HepG2 (cell line): Measurements from ENCODE around the gene VPS11. TPM values are rescaled to one million over a fixed set of nuclear protein-coding genes. Genes with fewer than 3 reads are reported as not detected.

ENCODE experiments used
- HINFP ChIP-seq: sonication (generic); formaldehyde crosslinking; IDR thresholded peaks from 2 replicates; pipeline ENCODE4 v1.4.0; 2020; ENCODE audit warnings: low read depth, mild to moderate bottlenecking, missing genetic modification reagents
- KLF6 ChIP-seq: IDR thresholded peaks from 2 replicates; pipeline ENCODE4 v1.8.0; 2016; ENCODE audit warnings: missing biosample characterization, missing genetic modification reagents
- LRRFIP1 ChIP-seq: sonication (generic); formaldehyde crosslinking; conservative IDR thresholded peaks from 2 replicates; pipeline ENCODE4 v1.4.0; 2020; ENCODE audit warnings: missing genetic modification reagents
- MAFK ChIP-seq, 2 experiments: IDR thresholded peaks in 1 of 2; conservative IDR thresholded peaks in 1 of 2; 2 replicates each; pipeline ENCODE4 v1.6.1; 2011; ENCODE audit warnings: improper control_type of control experiment in 2 of 2, low read length in 2 of 2
- MEF2D ChIP-seq: sonication (generic); formaldehyde crosslinking; IDR thresholded peaks from 2 replicates; pipeline ENCODE4 v1.5.1; 2020; ENCODE audit warnings: mild to moderate bottlenecking, missing genetic modification reagents
- PHF5A ChIP-seq: IDR thresholded peaks from one replicate; pipeline ENCODE4 v1.6.1; 2018; ENCODE audit warnings: low read depth, missing genetic modification reagents; ENCODE audit not compliant: unreplicated experiment
- STAT6 ChIP-seq: sonication (generic); formaldehyde crosslinking; IDR thresholded peaks from 2 replicates; pipeline ENCODE4 v1.4.0; 2020; ENCODE audit warnings: missing genetic modification reagents, mild to moderate bottlenecking, borderline replicate concordance
- TOE1 ChIP-seq: sonication (generic); formaldehyde crosslinking; IDR thresholded peaks from 2 replicates; pipeline ENCODE4 v1.4.0; 2020; ENCODE audit warnings: mild to moderate bottlenecking, missing genetic modification reagents
- ZFX ChIP-seq: sonication (generic); formaldehyde crosslinking; IDR thresholded peaks from 2 replicates; pipeline ENCODE4 v1.4.0; 2020; ENCODE audit warnings: mild to moderate bottlenecking, low read depth, missing genetic modification reagents, moderate library complexity
- ZNF224 ChIP-seq: sonication (generic); formaldehyde crosslinking; IDR thresholded peaks from 2 replicates; pipeline ENCODE4 v1.5.0; 2020; ENCODE audit warnings: mild to moderate bottlenecking, missing genetic modification reagents
- ZNF282 ChIP-seq: fragments of 450-650 bp; IDR thresholded peaks from 2 replicates; pipeline ENCODE4 v1.6.1; 2018; ENCODE audit not compliant: partially characterized antibody
- ZNF296 ChIP-seq: sonication (generic); formaldehyde crosslinking; conservative IDR thresholded peaks from 2 replicates; pipeline ENCODE4 v1.5.0; 2020; ENCODE audit warnings: mild to moderate bottlenecking, missing genetic modification reagents
- ZNF318 ChIP-seq: sonication (generic); formaldehyde crosslinking; IDR thresholded peaks from 2 replicates; pipeline ENCODE4 v1.4.0; 2020; ENCODE audit warnings: mild to moderate bottlenecking, missing genetic modification reagents
- ZNF547 ChIP-seq: sonication (generic); formaldehyde crosslinking; IDR thresholded peaks from 2 replicates; pipeline ENCODE4 v1.5.1; 2020; ENCODE audit warnings: mild to moderate bottlenecking, missing genetic modification reagents
- polyA plus RNA-seq, 8 experiments: library from polyadenylated mRNA; depleted of rRNA in 3 of 8; stranded (reverse) in 7 of 8; unstranded in 1 of 8; fragments of >200 nt; fragmentation: Illumina TruSeq in 4 of 8; extraction: Trizol in 4 of 8; gene quantifications; 2 replicates each; pipeline versions ENCODE4 v1.2.1 to v1.2.3, GENCODE V29; 2011 to 2016; ENCODE audit warnings: low read depth in 4 of 8, missing spikeins in 1 of 8, mixed read lengths in 1 of 8; ENCODE audit not compliant: insufficient read depth in 1 of 8
- total RNA-seq, 5 experiments: library from RNA; depleted of rRNA; stranded (reverse); fragments of >200 nt; fragmentation: Illumina TruSeq; extraction: Trizol; gene quantifications; 2 replicates each; pipeline ENCODE4 v1.2.3, GENCODE V29; 2016; ENCODE audit warnings: low read depth in 1 of 5

Gene VPS11
- total and polyA plus RNA-seq, 2 of the 13 experiments (the other 11 are each of a cell fraction or from before 2014, with no cell fraction given), result 13.7 to 21.6 TPM

GRCh38 chr11:119029340-119030028 is 38.1 kb upstream of the VPS11 start (continued):
- TF ChIP-seq ZNF224 (CRISPR knock-in tag) (no peak), PHF5A (CRISPR knock-in tag) (no peak), KLF6 (0 out of 2 replicates have a peak, but pooled peaks have one; percentile 36), TOE1 (CRISPR knock-in tag) (no peak), ZNF318 (CRISPR knock-in tag) (0 out of 2 replicates have a peak, but pooled peaks have one; percentile 87), STAT6 (no peak), MEF2D (CRISPR knock-in tag) (no peak), LRRFIP1 (CRISPR knock-in tag) (no peak), ZFX (CRISPR knock-in tag) (peak; percentile 76), HINFP (CRISPR knock-in tag) (0 out of 2 replicates have a peak, but pooled peaks have one; percentile 22), MAFK (conservative IDR thresholded peaks at IDR 0.05 in 1 of 2, IDR thresholded peaks at IDR 0.05 in 1 of 2; ENCODE audit: low read length in 2 of 2) (peak; percentile 96 to 98), ZNF282 (no peak), ZNF547 (CRISPR knock-in tag) (no peak), ZNF296 (CRISPR knock-in tag) (no peak)
